ENCODE data around the gene THBS1.

- TF ChIP-seq, protein P1, sequence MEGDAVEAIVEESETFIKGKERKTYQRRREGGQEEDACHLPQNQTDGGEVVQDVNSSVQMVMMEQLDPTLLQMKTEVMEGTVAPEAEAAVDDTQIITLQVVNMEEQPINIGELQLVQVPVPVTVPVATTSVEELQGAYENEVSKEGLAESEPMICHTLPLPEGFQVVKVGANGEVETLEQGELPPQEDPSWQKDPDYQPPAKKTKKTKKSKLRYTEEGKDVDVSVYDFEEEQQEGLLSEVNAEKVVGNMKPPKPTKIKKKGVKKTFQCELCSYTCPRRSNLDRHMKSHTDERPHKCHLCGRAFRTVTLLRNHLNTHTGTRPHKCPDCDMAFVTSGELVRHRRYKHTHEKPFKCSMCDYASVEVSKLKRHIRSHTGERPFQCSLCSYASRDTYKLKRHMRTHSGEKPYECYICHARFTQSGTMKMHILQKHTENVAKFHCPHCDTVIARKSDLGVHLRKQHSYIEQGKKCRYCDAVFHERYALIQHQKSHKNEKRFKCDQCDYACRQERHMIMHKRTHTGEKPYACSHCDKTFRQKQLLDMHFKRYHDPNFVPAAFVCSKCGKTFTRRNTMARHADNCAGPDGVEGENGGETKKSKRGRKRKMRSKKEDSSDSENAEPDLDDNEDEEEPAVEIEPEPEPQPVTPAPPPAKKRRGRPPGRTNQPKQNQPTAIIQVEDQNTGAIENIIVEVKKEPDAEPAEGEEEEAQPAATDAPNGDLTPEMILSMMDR (IDR thresholded peaks at IDR 0.05) = no peak
- TF ChIP-seq POLR2AphosphoS5 (IDR thresholded peaks at IDR 0.05; ENCODE audit: insufficient read depth in 1 of 2, low read depth in 1 of 2) = no peak
- TF ChIP-seq POLR2A (IDR thresholded peaks at IDR 0.05) = no peak
Measured at GRCh38 chr15:39639037-39639436, 58.2 kb downstream of the THBS1 start.

All from vagina (tissue), 2 donors.